HepG2 (cell line): Measurements from ENCODE around the gene TCAP. TPM values are rescaled to one million over a fixed set of nuclear protein-coding genes. Genes with fewer than 3 reads are reported as not detected.

Experiments used
- AKAP8 ChIP-seq: sonication (generic); formaldehyde crosslinking; IDR thresholded peaks from 2 replicates; pipeline ENCODE4 v1.5.1; 2020; ENCODE audit warnings: mild to moderate bottlenecking, missing genetic modification reagents
- CBX1 ChIP-seq: IDR thresholded peaks from one replicate; pipeline ENCODE4 v1.6.1; 2016; ENCODE audit warnings: antibody characterized with exemption, low read depth
- HNF4G ChIP-seq, 2 experiments: sonication (generic) in 1 of 2; formaldehyde crosslinking in 1 of 2; IDR thresholded peaks; 2 replicates each; pipeline versions ENCODE4 v1.4.0 to v1.6.1; 2011 to 2020; ENCODE audit warnings: borderline replicate concordance in 2 of 2, low read depth in 2 of 2, mild to moderate bottlenecking in 2 of 2, low read length in 1 of 2, missing genetic modification reagents in 1 of 2, moderate library complexity in 1 of 2
- HNRNPL ChIP-seq: fragments of 200-400 bp; formaldehyde crosslinking; IDR thresholded peaks from 2 replicates; pipeline ENCODE4 v1.6.1; 2017; ENCODE audit warnings: mild to moderate bottlenecking, low read depth, low read length
- KAT8 ChIP-seq: IDR thresholded peaks from 2 replicates; pipeline ENCODE4 v1.6.1; 2016; ENCODE audit warnings: missing genetic modification reagents, missing compliant biosample characterization
- KMT2A ChIP-seq: sonication (generic); formaldehyde crosslinking; IDR thresholded peaks from 2 replicates; pipeline ENCODE4 v1.4.0; 2020; ENCODE audit warnings: missing genetic modification reagents
- MED8 ChIP-seq: sonication (generic); formaldehyde crosslinking; IDR thresholded peaks from 2 replicates; pipeline ENCODE4 v1.8.1; 2023; ENCODE audit warnings: mild to moderate bottlenecking, missing genetic modification reagents; ENCODE audit not compliant: insufficient replicate concordance
- MTF2 ChIP-seq: sonication (generic); formaldehyde crosslinking; IDR thresholded peaks from 2 replicates; pipeline ENCODE4 v1.5.0; 2020; ENCODE audit warnings: missing genetic modification reagents, borderline replicate concordance
- MYC ChIP-seq: sonication (generic); formaldehyde crosslinking; IDR thresholded peaks from 2 replicates; pipeline ENCODE4 v1.9.0; 2021; ENCODE audit warnings: missing genetic modification reagents, borderline replicate concordance
- NRL ChIP-seq: sonication (generic); formaldehyde crosslinking; IDR thresholded peaks from 2 replicates; pipeline ENCODE4 v1.5.0; 2020; ENCODE audit warnings: missing genetic modification reagents, mild to moderate bottlenecking, moderate library complexity, borderline replicate concordance
- PATZ1 ChIP-seq: sonication (generic); formaldehyde crosslinking; IDR thresholded peaks from 2 replicates; pipeline ENCODE4 v1.4.0; 2020; ENCODE audit warnings: missing genetic modification reagents
- RARA ChIP-seq: IDR thresholded peaks from 2 replicates; pipeline ENCODE4 v1.6.1; 2016; ENCODE audit warnings: missing genetic modification reagents, missing compliant biosample characterization
- RFX3 ChIP-seq: IDR thresholded peaks from 2 replicates; pipeline ENCODE4 v1.6.1; 2016; ENCODE audit warnings: missing biosample characterization, missing genetic modification reagents
- RNF2 ChIP-seq: fragments of 450-650 bp; conservative IDR thresholded peaks from 2 replicates; pipeline ENCODE4 v1.6.1; 2016; ENCODE audit warnings: low read depth
- SP4 ChIP-seq: sonication (generic); formaldehyde crosslinking; IDR thresholded peaks from 2 replicates; pipeline ENCODE4 v1.8.1; 2023; ENCODE audit warnings: mild to moderate bottlenecking, missing genetic modification reagents
- ZNF292 ChIP-seq: sonication (generic); formaldehyde crosslinking; IDR thresholded peaks from 2 replicates; pipeline ENCODE4 v1.8.1; 2022; ENCODE audit warnings: mild to moderate bottlenecking, low read depth, missing genetic modification reagents, borderline replicate concordance
- ZNF331 ChIP-seq: sonication (generic); formaldehyde crosslinking; IDR thresholded peaks from 2 replicates; pipeline ENCODE4 v1.4.0; 2020; ENCODE audit warnings: missing genetic modification reagents
- ZNF646 ChIP-seq: sonication (generic); formaldehyde crosslinking; IDR thresholded peaks from 2 replicates; pipeline ENCODE4 v1.9.0; 2021; ENCODE audit warnings: mild to moderate bottlenecking, missing genetic modification reagents
- polyA plus RNA-seq, 8 experiments: library from polyadenylated mRNA; depleted of rRNA in 3 of 8; stranded (reverse) in 7 of 8; unstranded in 1 of 8; fragments of >200 nt; fragmentation: Illumina TruSeq in 4 of 8; extraction: Trizol in 4 of 8; gene quantifications; 2 replicates each; pipeline versions ENCODE4 v1.2.1 to v1.2.3, GENCODE V29; 2011 to 2016; ENCODE audit warnings: low read depth in 4 of 8, missing spikeins in 1 of 8, mixed read lengths in 1 of 8; ENCODE audit not compliant: insufficient read depth in 1 of 8
- total RNA-seq, 5 experiments: library from RNA; depleted of rRNA; stranded (reverse); fragments of >200 nt; fragmentation: Illumina TruSeq; extraction: Trizol; gene quantifications; 2 replicates each; pipeline ENCODE4 v1.2.3, GENCODE V29; 2016; ENCODE audit warnings: low read depth in 1 of 5
- TF ChIP-seq, protein P1 (sequence below): sonication (generic); formaldehyde crosslinking; IDR thresholded peaks from 2 replicates; pipeline ENCODE4 v1.4.0; 2020; ENCODE audit warnings: missing genetic modification reagents

Gene TCAP
- total and polyA plus RNA-seq, 2 of the 13 experiments (the other 11 are each of a cell fraction or from before 2014, with no cell fraction given): 0.24 to 0.65 TPM

- peak; percentile 93 for TF ChIP-seq MTF2 (CRISPR knock-in tag)
- 0 out of 2 replicates have a peak, but pooled peaks have one; percentile 15 for TF ChIP-seq ZNF292 (CRISPR knock-in tag)
- TF ChIP-seq HNF4G (IDR thresholded peaks at IDR 0.05; ENCODE audit: borderline replicate concordance, low read depth, low read length): no peak
- TF ChIP-seq HNF4G (CRISPR knock-in tag; IDR thresholded peaks at IDR 0.05; ENCODE audit: borderline replicate concordance, low read depth): peak; percentile 29; the same call in 1 of the 2 replicates
- TF ChIP-seq MED8 (CRISPR knock-in tag): no peak
- no peak; the same call in 1 of the 2 replicates for TF ChIP-seq AKAP8 (CRISPR knock-in tag)
- peak; percentile 18 for TF ChIP-seq CBX1
- peak; percentile 66 for TF ChIP-seq RNF2
- TF ChIP-seq ZNF331 (CRISPR knock-in tag): peak; percentile 45; the same call in 1 of the 2 replicates
- TF ChIP-seq KMT2A (CRISPR knock-in tag): peak; percentile 31; the same call in 1 of the 2 replicates
- TF ChIP-seq RARA (CRISPR knock-in tag): 0 out of 2 replicates have a peak, but pooled peaks have one; percentile 21
- TF ChIP-seq SP4 (CRISPR knock-in tag): peak; percentile 63; the same call in 1 of the 2 replicates
- 0 out of 2 replicates have a peak, but pooled peaks have one; percentile 49 for TF ChIP-seq HNRNPL
- TF ChIP-seq, protein P1, sequence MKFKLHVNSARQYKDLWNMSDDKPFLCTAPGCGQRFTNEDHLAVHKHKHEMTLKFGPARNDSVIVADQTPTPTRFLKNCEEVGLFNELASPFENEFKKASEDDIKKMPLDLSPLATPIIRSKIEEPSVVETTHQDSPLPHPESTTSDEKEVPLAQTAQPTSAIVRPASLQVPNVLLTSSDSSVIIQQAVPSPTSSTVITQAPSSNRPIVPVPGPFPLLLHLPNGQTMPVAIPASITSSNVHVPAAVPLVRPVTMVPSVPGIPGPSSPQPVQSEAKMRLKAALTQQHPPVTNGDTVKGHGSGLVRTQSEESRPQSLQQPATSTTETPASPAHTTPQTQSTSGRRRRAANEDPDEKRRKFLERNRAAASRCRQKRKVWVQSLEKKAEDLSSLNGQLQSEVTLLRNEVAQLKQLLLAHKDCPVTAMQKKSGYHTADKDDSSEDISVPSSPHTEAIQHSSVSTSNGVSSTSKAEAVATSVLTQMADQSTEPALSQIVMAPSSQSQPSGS (CRISPR knock-in tag): peak; percentile 37; the same call in 1 of the 2 replicates
- peak; percentile 91 for TF ChIP-seq PATZ1 (CRISPR knock-in tag)
- TF ChIP-seq ZNF646 (CRISPR knock-in tag): peak; percentile 71
- TF ChIP-seq NRL: no peak; the same call in none of the 2 replicates
- no peak for TF ChIP-seq RFX3
- no peak for TF ChIP-seq KAT8 (CRISPR knock-in tag)
- TF ChIP-seq MYC (CRISPR knock-in tag): peak; percentile 44; the same call in 1 of the 2 replicates
Measured at GRCh38 chr17:39671651-39672521, 6.7 kb downstream of the TCAP start (continued).
